HepG2 (cell line): ENCODE measurements around the gene ROM1. TPM values are rescaled to one million over a fixed set of nuclear protein-coding genes. Genes with fewer than 3 reads are reported as not detected.

ENCODE experiments used
- ATAC-seq: fragments of 200-7000 bp; cut with Tn5 transposase; 3 replicates; pipeline ENCODE4 v1.9.1; 2020; ENCODE audit warnings: mild to moderate bottlenecking, moderate library complexity
- BruUV-seq: library from RNA; stranded (reverse); fragments of 400-500 nt; replicated peaks from 2 replicates; lab custom pipeline; 2021; lab: Mats Ljungman, UMichigan
- CTCF ChIA-PET: fragments of 300-600 bp; formaldehyde crosslinking; extraction: SDS; loops from one replicate; lab custom pipeline; 2021; ENCODE audit warnings: low total read pairs, inconsistent platforms, low intra/inter-chr PET ratio; lab: Yijun Ruan, JAX
- POLR2A ChIA-PET: fragments of 350-600 bp; sonication (Branson Sonifier 250); formaldehyde crosslinking; loops from one replicate; lab custom pipeline; 2020; ENCODE audit warnings: antibody characterized with exemption, inconsistent platforms; lab: Yijun Ruan, JAX
- DNase-seq: peaks from one replicate; pipeline ENCODE4 v3.0.0-alpha.2; 2015; ENCODE audit warnings: low spot score
- FAIRE-seq: peaks from 3 replicates; lab custom pipeline; 2011; peaks lifted over from hg19 to GRCh38; lab: Jason Lieb, UNC
- H2AFZ ChIP-seq: one replicate; pipeline ENCODE4 v1.6.1; 2011; ENCODE audit warnings: low read length, inconsistent platforms
- H3K27ac ChIP-seq: fragments of 300-600 bp; 3 replicates; pipeline ENCODE4 v1.8.0; 2011; ENCODE audit warnings: mixed run types, mild to moderate bottlenecking, mixed read lengths, low read length, inconsistent platforms; ENCODE audit not compliant: insufficient read depth; ENCODE audit errors: extremely low read length
- H3K27me3 ChIP-seq, 2 experiments: fragments of 200-600 bp in 1 of 2; 2 replicates in 1 of 2; 3 replicates in 1 of 2; pipeline versions ENCODE4 v1.6.0 to v1.8.0; 2011; ENCODE audit warnings: low read length in 2 of 2, mild to moderate bottlenecking in 2 of 2, moderate library complexity in 2 of 2, inconsistent platforms in 1 of 2; ENCODE audit not compliant: insufficient read depth in 2 of 2, control insufficient read depth in 1 of 2
- H3K36me3 ChIP-seq, 2 experiments: fragments of 200-600 bp in 1 of 2; replicated peaks in 1 of 2; 2 replicates in 1 of 2; 3 replicates in 1 of 2; pipeline versions ENCODE4 v1.5.1 to v1.8.0; 2011; ENCODE audit warnings: low read length in 2 of 2, inconsistent platforms in 1 of 2; ENCODE audit not compliant: insufficient read depth in 2 of 2, control insufficient read depth in 1 of 2
- H3K4me1 ChIP-seq: 2 replicates; pipeline ENCODE4 v1.5.1; 2012; ENCODE audit warnings: low read length, inconsistent platforms; ENCODE audit not compliant: insufficient read depth
- H3K4me2 ChIP-seq: 2 replicates; pipeline ENCODE4 v1.6.0; 2011; ENCODE audit warnings: low read depth, low read length, inconsistent platforms
- H3K4me3 ChIP-seq, 3 experiments: fragments of 200-600 bp in 1 of 3; sonication (generic), shearing (Covaris generic) in 1 of 3; replicated peaks in 1 of 3; 2 replicates each; pipeline ENCODE4 v1.5.1; 2011 to 2016; ENCODE audit warnings: low read length in 3 of 3, inconsistent platforms in 2 of 3, low read depth in 2 of 3, mild to moderate bottlenecking in 2 of 3, control low read depth in 1 of 3, mixed read lengths in 1 of 3; ENCODE audit not compliant: insufficient read depth in 1 of 3
- H3K79me2 ChIP-seq: one replicate; pipeline ENCODE4 v1.6.1; 2011; ENCODE audit warnings: low read length, inconsistent platforms; ENCODE audit not compliant: insufficient read depth
- H3K9ac ChIP-seq: 2 replicates; pipeline ENCODE4 v1.6.0; 2011; ENCODE audit warnings: mild to moderate bottlenecking, low read depth, low read length, inconsistent platforms; ENCODE audit not compliant: insufficient read depth
- H3K9me3 ChIP-seq: 2 replicates; pipeline ENCODE4 v1.5.1; 2012; ENCODE audit warnings: mild to moderate bottlenecking, low read length
- H4K20me1 ChIP-seq: 2 replicates; pipeline ENCODE4 v1.6.0; 2011; ENCODE audit warnings: inconsistent platforms, mild to moderate bottlenecking, low read length, moderate library complexity; ENCODE audit not compliant: insufficient read depth
- MAFF ChIP-seq: IDR thresholded peaks from 2 replicates; pipeline ENCODE4 v1.6.1; 2011; ENCODE audit warnings: low read depth, low read length, improper control_type of control experiment
- MAFK ChIP-seq, 2 experiments: IDR thresholded peaks in 1 of 2; conservative IDR thresholded peaks in 1 of 2; 2 replicates each; pipeline ENCODE4 v1.6.1; 2011; ENCODE audit warnings: improper control_type of control experiment in 2 of 2, low read length in 2 of 2
- MBNL3 ChIP-seq: fragments of 250-450 bp; sonication (Bioruptor Pico); conservative IDR thresholded peaks from 2 replicates; pipeline ENCODE4 v1.8.0; 2022; ENCODE audit warnings: mild to moderate bottlenecking, inconsistent platforms
- YEATS4 ChIP-seq: sonication (generic); formaldehyde crosslinking; IDR thresholded peaks from 2 replicates; pipeline ENCODE4 v1.4.0; 2020; ENCODE audit warnings: missing genetic modification reagents, borderline replicate concordance
- ZBTB33 ChIP-seq: sonication (generic); formaldehyde crosslinking; IDR thresholded peaks from 2 replicates; pipeline ENCODE4 v1.4.0; 2020; ENCODE audit warnings: missing genetic modification reagents
- ZNF383 ChIP-seq: sonication (generic); formaldehyde crosslinking; IDR thresholded peaks from 2 replicates; pipeline ENCODE4 v1.4.0; 2020; ENCODE audit warnings: missing genetic modification reagents, mild to moderate bottlenecking, borderline replicate concordance
- ZNF564 ChIP-seq: sonication (generic); formaldehyde crosslinking; IDR thresholded peaks from 2 replicates; pipeline ENCODE4 v1.8.1; 2023; ENCODE audit warnings: mild to moderate bottlenecking, missing genetic modification reagents
- WGBS: methylation state at CpG from one replicate; pipeline ENCODE4 v1.1.6; 2017; ENCODE audit warnings: low lambda C conversion rate; 5-methylcytosine and 5-hydroxymethylcytosine counted together
- in situ Hi-C: cut with HindIII; loops from 2 replicates; pipeline ENCODE4 v1.10.0; 2017; ENCODE audit warnings: low pct_unique_long_range_greater_than_20kb; ENCODE audit not compliant: extremely low pct_ligation_motif_present
- intact Hi-C: fragments of 100-400 bp; cut with micrococcal nuclease; formaldehyde crosslinking; loops from one replicate; pipeline ENCODE4 v1.10.0; 2022; ENCODE audit not compliant: unreplicated experiment
- polyA plus RNA-seq, 8 experiments: library from polyadenylated mRNA; depleted of rRNA in 3 of 8; stranded (reverse) in 7 of 8; unstranded in 1 of 8; fragments of >200 nt; fragmentation: Illumina TruSeq in 4 of 8; extraction: Trizol in 4 of 8; gene quantifications; 2 replicates each; pipeline versions ENCODE4 v1.2.1 to v1.2.3, GENCODE V29; 2011 to 2016; ENCODE audit warnings: low read depth in 4 of 8, missing spikeins in 1 of 8, mixed read lengths in 1 of 8; ENCODE audit not compliant: insufficient read depth in 1 of 8
- total RNA-seq, 5 experiments: library from RNA; depleted of rRNA; stranded (reverse); fragments of >200 nt; fragmentation: Illumina TruSeq; extraction: Trizol; gene quantifications; 2 replicates each; pipeline ENCODE4 v1.2.3, GENCODE V29; 2016; ENCODE audit warnings: low read depth in 1 of 5

ROM1 gene
- total and polyA plus RNA-seq, 2 of the 13 experiments (the other 11 are each of a cell fraction or from before 2014, with no cell fraction given): 1.2 to 2.4 TPM

DNA sequence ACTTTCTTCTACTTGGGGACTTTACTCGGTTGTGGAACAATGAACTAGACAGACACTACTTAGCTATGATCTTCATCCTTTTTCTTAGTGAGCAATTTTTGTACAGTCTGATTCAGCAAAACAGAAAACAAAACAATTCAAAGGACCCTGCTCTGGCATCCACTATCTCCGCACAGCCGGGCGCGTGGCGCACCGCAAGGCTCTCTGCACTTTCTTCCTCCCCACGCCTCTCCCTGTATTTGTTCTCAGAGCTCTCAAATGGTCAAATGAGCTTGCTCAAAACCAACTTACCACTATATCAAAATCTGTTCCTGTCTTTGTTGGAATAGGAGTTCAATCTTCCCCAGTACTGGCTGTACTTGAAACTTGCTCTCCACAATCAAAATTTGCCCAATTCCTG, 46.8 kb upstream of the ROM1 start:
- no TSS peak for BruUV-seq
- DNase-seq (no peak), FAIRE-seq (no peak), ATAC-seq (peak; percentile 21; the same call in 2 of the 3 replicates)
- peaks cover 16% of the 10 kb centered on the region for H4K20me1 ChIP-seq
- intact Hi-C loops (no loop called here), in situ Hi-C loops (no loop called here)
- 95% methylated on average over 8 of the region's 8 CpGs for WGBS
- POLR2A ChIA-PET: interaction anchor here (1.1 to 2.2 kb wide), 3 partner anchors 8 to 99 kb away, joined by 3 to 18 read pairs (median 15); partner anchors contain the start of genes C11orf98, CSKMT, EEF1G and TUT1
- TF ChIP-seq YEATS4 (no peak), MAFK (conservative IDR thresholded peaks at IDR 0.05 in 1 of 2, IDR thresholded peaks at IDR 0.05 in 1 of 2; ENCODE audit: low read length in 2 of 2) (peak in 1 of 2 experiments; percentile 16; a peak in 1 of 4 replicates), ZNF564 (CRISPR knock-in tag) (no peak), MBNL3 (CRISPR knock-in tag) (no peak), ZNF383 (no peak), MAFF (0 out of 2 replicates have a peak, but pooled peaks have one; percentile 5), ZBTB33 (CRISPR knock-in tag) (peak; percentile 74)
- H3K9me3 ChIP-seq: no peaks in the 10 kb centered on the region
- no peak overlapping the region for H3K4me3 ChIP-seq
- H3K4me2 ChIP-seq: no peak overlapping the region
- no peak overlapping the region for H3K27ac ChIP-seq
- CTCF ChIA-PET: no interaction called here
- peaks cover 41% of the 10 kb centered on the region for H3K79me2 ChIP-seq
- no peak overlapping the region for H2AFZ ChIP-seq
- peaks cover 83% of the 10 kb centered on the region for H3K4me1 ChIP-seq
- H3K27me3 ChIP-seq: no peaks in the 10 kb centered on the region
- peaks cover 10 to 74% of the 10 kb centered on the region in 2 experiments for H3K36me3 ChIP-seq
- H3K9ac ChIP-seq: no peak overlapping the region
